Measurements from ENCODE around the gene ANO5.
A peak's percentile ranks its signal among the peaks of the same experiment; 100 is the strongest.

ANO5 gene, protein sequence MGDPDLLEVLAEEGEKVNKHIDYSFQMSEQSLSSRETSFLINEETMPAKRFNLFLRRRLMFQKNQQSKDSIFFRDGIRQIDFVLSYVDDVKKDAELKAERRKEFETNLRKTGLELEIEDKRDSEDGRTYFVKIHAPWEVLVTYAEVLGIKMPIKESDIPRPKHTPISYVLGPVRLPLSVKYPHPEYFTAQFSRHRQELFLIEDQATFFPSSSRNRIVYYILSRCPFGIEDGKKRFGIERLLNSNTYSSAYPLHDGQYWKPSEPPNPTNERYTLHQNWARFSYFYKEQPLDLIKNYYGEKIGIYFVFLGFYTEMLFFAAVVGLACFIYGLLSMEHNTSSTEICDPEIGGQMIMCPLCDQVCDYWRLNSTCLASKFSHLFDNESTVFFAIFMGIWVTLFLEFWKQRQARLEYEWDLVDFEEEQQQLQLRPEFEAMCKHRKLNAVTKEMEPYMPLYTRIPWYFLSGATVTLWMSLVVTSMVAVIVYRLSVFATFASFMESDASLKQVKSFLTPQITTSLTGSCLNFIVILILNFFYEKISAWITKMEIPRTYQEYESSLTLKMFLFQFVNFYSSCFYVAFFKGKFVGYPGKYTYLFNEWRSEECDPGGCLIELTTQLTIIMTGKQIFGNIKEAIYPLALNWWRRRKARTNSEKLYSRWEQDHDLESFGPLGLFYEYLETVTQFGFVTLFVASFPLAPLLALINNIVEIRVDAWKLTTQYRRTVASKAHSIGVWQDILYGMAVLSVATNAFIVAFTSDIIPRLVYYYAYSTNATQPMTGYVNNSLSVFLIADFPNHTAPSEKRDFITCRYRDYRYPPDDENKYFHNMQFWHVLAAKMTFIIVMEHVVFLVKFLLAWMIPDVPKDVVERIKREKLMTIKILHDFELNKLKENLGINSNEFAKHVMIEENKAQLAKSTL

DNA sequence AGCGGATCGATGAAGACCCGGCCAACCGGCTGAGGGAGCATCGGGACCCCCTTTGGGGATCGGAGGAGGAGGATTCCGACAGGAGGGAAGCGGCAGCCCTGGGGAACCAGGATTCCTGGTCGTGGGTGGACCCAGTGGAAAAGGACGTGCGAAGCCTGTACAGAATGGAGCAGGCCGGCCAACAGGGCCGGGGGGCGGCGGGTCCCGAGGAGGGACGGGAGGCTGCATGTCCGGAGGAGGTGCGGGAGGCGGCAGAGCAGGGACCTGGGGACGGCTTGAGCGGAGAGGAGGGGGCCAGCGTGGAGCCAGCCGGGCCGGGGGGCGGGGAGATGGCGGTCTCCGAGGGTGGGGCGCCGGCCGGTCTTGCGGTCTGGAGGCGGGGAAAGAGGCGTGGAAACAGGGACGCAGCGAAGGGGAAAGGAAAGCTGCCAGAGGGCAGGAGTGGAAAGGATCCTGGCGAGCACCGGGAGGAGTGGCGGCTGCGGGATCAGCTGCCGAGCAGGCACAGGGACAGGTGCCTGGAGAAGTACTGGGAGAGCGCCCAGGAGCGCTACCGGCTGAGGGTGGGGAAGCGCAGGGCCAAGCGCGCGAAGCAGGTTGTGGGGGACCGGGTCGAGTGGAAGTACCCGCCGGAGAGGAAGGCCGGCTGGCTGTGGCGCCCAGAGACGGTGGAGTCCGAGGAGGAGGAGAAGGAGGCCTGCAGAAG lies at the start of gene ANO5:
Gene ANO5, plus strand, starts transcription at position 444 of the 706 bp plus-strand sequence. CDS start 408 bp downstream, outside the sequence.
- peak; percentile 75 for DNase-seq

DNA sequence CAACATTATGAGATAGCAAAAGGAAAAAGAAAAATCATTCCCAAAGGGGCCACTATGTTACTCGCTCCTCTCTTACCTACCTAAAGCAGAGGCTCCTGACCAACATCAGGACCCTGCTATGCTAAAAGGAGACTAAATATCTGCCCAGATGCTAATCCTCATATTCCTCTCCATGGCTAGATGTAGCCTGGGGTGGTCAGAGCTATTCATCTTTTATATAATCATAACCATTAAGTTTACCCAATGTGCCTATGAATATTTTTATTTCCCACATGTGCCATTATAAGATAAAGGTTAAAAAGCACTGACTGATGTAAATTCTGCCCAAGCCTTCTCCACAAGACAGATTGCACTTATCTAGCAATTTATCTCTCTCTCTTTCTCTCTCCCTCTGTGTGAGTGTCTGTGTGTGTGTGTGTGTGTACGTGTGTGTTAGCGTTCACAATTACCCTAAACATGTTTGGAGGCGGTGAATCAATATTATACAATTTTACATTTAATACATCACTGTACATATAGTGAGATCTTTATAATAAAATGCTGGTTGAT lies 41.2 kb upstream of the ANO5 start:
- DNase-seq = no peak

DNA sequence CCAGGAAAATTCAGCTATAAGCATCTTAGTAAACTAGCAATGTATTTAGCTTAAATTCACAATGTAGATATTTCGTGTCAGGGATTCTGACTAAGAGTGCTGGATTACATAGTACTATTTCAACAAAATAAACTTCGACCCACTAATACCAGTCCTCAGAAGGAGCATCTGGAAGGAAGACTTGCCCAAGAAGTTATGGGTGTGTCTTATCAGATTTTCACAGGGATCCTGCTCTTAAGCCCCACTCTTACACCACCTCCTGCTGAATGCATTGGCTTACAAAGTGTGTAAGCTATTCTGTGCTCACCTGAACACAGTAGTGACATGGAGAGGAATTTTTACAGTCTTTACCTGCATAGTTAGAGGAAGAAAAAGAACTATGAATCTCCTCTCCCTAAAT lies 35.4 kb upstream of the ANO5 start:
- no peak for DNase-seq

DNA sequence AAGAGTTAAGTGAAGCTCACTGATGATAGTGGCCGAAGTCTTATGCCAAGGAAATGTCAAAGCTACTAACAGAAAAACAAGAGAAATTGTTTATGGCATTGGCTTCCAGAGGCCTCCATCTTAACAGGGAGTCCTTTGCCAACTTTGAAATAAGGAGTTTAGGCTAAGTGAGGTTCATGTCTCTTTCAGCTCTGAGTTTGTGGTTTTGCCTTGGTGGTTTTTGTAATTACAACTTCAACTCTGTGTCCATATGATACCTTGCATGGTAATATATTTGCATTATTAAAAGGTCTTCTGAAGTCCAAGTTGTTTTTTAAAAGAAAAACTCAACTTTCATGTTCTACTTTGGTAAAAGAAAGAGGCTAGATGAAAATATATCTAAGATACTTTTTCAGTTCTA lies 31.4 kb upstream of the ANO5 start:
- no peak for DNase-seq

DNA sequence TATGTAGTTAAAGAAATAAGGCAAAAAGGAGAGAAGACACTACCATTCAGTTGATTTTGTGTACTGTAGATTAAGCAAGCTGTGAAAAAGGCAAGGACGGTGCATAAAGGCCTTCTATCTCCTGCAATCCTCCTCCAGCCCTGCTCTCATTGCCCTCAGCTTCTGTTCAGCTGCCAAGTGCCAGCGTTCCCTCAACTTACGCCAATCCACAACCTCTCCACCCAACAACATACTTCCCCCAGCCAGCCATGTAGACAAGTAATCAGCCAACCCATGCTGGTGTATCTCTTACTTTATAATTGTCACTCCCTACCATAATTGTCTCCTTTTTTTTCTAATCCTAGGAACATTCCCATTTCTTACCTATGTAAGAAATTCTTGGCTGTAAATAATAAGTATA lies 30.1 kb upstream of the ANO5 start:
- no peak for DNase-seq

DNA sequence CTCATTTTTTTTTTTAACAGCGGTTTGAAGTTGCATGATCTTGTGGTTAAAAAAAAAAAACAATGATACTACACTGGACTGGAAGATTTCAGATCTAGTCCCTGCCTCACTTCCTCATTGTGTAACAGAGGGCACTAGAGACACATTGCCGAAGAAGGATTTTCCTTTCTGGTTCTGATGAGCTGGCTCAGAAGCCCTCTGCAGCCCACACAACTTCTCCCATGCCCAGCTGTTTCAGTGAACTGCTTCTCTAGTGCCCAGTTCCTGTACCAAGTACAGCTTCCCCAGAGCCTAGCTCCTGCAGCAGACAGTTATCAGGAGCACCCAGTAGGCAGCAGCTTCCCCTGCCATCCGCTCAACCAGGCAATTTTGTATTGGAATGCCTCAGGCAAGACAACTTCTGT lies 29.5 kb upstream of the ANO5 start:
- no peak for DNase-seq

DNA sequence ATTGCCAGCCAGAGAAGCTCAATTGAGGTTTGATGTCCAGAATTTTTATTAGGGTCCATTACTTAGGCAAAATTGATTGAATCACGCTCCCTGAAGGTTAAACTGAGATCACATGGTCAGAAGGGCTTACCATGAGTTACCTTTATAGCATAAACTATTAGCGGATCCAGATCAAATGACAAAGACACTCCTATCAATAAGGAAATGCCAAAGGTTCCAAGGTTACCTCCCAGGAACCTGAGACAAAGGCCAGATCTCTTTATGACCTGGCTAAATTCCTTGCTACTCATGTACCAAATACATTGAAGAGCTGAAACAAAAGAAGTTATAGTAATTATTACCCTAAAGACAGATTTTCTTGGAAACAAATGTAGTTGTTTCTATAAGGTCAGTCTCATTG lies 27.8 kb upstream of the ANO5 start:
- no peak for DNase-seq

DNA sequence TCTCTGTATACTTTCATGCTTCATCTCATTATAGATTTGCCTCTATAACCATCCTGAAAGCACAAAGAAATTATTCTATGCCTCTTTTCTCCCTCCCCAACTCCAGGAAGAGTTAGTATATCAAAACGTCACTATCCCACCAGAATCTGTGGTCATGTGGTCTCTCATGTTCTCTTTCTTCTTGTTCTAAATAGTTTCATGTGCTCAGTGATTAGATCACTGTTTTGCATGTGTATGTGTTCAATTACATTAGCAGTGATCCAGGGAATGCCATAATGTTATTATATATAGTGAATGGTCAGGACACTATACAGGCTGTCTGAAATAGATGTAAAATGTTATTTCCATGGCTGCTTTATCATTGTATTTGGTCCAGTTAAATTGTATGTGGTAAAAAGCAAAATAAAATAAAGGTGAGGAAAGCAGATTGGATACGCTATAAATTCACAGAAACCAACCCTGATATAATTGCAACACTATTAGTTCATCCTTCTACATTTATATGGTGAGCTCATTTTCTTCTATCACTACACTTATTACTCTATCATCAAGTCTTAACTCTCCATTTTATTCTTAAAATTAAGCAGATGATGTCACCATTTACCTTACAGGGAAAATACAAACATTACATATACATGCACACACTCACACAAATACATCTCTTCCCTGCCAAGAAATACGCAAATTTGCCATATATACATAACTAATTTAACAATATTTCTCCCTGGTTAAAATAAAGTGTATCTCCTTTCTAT lies 26.9 kb upstream of the ANO5 start:
- DNase-seq = no peak

DNA sequence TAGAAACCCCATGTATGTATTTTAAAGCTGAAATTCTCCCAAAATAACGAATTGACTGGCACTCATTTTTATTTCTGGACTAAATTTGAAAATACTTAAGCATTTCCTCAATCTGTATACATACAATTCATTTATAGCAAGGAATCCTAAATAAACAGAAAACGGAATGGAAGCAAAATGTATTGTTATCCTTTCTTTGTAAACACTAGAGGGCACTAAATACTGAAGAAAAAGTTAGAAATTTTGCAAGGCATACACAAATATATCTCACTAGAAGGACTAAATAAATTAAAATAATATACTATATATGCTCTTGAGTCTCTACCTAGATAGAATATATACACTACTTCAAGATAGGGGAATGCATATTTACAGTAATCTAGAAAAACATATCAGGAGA lies 23.1 kb upstream of the ANO5 start:
- DNase-seq = no peak

DNA sequence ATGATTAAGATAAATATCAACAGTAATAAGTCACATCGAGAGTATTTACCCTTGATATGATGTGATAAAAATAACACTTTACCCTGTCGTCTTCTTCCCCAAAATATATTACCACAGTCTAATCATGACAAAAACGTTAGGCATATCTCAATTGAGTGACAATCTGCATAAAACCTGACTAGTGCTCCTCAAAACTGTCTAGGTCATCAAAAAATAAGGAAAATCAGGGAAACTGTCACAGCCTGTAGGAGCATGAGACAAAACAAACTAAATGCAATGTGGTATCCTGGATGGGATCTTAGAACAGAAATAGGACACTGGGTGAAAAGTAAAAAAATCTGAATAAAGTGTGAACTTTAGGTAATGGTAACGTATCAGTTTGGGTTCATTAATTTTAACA lies 19.4 kb upstream of the ANO5 start:
- no peak for DNase-seq

DNA sequence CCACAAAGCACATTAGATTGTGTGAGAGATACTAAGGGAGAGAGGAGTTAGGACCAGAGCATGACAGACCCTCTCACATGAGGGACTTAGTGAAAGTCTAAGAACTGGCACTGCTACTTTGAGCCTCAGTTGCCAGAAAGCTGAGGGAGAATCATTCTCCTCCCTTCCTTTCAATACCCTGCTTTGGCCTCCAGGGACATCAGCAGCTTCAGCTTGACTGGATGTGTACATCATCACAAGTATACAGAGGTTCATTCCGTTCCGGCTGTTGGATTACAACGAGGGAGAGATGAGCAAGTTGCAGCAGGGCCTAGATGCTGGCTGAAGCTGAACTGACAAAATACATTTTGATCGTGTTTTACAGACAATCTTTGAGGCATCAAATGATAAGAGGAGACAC lies 15.7 kb upstream of the ANO5 start:
- DNase-seq = no peak

DNA sequence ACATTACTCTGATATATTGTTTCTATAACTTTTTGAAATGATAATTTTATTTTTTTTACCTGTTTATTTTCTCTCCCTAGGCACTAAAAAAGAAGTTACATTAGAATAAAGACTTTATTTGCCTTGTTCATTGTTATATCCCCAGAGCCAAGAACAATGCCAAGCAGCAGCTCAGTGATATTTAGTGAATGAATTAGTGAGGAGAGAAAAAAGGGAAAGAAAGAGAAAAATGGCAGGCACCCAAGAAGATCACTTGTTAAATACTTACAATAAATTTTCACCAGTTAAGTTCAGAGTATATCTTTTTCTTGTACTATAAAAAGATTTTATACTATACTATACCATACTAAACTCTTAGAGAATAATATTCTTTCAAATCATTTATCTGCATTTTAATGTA lies 13.3 kb upstream of the ANO5 start:
- DNase-seq = no peak

DNA sequence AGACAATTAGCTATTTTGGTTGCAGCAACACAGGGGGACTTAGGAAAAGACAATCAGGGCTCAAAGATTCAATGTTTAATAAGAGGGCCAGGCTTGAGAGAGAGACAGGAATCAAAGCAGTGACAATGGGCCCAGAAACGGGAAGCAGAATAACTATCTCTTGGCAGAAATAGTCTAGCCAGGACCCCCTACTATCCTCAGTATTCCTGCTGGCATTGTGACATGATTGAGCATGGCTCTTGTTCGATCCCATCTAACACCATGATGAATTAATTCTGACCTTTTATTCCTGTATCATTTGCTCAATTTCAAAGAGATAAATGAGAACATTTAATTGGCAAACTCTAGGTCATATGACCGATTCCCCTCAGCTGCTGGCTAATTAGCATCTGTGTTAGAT lies 12.8 kb upstream of the ANO5 start:
- no peak for DNase-seq

DNA sequence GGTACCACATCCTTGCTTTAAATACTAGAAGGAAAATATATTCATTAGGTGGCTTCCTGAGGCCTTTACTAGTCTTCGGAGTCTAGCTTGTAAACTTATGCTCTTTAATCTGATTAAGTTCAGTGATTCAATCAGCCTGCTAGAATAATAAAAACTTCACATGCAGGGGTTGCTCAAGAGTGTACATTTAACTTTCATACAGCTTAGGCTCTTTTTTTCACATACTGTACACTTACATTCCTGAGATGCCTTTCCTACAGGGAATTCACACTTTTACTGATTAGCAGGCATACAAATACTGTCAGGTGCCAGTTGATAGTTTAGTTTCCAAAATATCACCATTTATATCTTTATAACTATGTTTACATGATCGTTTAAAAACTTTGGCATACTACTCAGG lies 3.2 kb upstream of the ANO5 start:
- DNase-seq = no peak

DNA sequence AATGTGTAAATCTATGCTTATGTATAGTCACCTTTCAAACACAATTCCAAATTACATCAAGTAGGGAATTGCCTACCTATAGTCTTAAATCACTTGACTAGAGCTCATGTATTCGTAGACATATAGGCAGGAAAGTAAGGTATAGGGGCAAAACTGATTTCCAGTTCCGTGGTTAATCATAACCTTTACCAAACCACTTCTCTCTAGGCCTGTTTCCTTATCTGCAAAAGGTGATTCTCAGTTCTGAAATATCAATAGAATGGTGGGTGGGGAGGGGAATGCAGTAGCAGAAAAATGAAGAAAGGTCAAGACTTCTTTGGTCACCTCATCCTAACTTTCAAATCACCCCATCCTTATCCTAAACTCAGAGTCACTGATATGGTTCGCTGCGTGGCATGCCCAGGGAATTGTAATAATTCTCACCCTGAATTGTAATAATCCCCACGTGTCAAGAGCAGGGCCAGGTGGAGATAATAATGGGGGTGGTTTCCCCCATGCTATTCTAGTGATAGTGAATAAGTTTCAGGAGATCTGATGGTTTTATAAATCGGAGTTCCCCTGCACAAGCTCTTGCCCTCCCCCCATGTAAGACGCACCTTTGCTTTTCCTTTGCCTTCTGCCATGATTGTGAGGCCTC lies 1.9 kb upstream of the ANO5 start:
- no peak for DNase-seq

DNA sequence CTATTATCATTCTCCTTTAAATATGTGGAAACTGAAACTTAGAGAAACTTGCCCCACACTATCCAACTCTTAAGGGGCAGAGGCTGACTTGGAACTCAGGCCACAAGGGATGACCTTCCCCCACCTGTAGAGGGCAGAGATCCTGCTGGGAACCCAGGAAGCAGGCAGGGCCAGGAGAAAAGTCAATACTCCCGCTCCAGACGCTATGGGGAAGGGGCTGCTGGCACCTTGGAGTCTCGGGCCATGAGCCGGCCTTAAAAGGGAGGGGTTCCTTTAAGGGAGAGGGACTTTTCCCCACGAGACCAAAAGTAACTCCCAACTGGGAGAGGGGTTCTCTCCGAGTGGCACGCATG lies 620 bp upstream of the ANO5 start:
- DNase-seq = no peak

DNA sequence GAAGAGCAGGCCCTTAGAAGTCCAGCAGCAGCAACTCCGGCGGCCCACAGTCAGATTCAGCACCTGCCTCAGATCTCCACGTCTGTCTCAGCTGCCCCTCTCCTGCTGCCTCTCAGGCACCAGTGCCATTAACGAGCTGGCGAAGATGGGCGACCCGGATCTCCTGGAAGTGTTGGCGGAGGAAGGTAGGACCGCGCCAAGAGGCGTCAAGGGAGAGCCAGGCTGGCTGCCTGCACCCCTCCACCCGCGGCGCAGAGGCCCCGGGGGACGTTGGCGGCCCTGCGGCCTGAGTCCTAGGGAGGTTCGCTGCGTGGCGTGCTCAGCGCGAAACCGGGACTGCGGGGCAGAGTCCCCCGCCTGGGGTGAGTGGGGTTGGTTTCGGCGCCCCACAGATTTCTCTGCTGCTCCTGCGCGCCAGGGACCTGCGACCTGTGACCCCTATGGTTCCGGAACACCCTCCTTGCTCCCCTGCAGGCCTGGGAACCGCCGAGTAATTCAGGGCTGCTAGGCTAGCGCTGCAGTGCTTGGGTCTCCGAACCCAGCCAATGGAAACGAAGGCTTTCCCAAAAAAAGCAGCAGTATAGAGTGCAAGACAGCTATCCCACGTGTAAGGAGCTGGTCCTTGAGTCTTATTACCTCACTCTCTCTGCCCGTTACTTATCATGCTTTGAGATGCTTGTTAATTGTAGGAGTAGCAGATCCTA lies 615 bp downstream of the ANO5 start:
- peak; percentile 88 for DNase-seq

DNA sequence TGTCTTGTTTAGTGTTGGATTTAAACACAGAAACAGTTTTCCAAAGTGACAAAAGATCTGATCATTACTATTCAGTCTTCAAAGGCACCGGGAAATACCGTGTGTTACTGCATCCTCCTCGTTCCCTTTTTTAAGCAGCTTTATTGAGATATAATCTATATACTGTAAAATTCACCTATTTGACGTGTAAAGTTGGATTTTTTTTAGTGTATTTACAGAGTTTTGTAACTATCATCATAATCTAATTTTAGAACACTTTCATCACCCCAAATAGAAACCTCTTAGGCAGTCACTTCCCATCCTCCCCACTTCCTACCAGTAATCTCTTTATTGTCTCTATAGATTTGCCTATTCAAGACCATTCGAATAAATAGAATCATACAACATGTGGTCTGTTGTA lies 1.4 kb downstream of the ANO5 start:
- DNase-seq = no peak

DNA sequence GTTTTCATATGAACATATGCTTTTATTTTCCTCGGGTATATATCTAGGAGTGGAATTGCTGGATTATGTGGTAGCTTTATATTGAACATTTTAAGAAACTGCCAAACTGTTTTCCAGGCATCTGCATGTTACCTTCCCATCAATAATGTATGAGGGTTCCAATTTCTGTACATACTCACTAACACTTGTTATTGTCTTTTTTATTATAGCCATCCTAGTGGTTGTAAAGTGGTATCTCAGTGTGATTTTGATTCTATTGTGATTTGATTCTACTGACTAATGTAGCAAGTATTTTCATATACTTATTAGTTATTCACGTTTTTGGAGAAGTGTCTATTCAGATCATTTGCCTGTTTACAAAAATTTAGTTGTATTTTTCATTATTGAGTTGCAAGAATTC lies 2.0 kb downstream of the ANO5 start:
- no peak for DNase-seq

DNA sequence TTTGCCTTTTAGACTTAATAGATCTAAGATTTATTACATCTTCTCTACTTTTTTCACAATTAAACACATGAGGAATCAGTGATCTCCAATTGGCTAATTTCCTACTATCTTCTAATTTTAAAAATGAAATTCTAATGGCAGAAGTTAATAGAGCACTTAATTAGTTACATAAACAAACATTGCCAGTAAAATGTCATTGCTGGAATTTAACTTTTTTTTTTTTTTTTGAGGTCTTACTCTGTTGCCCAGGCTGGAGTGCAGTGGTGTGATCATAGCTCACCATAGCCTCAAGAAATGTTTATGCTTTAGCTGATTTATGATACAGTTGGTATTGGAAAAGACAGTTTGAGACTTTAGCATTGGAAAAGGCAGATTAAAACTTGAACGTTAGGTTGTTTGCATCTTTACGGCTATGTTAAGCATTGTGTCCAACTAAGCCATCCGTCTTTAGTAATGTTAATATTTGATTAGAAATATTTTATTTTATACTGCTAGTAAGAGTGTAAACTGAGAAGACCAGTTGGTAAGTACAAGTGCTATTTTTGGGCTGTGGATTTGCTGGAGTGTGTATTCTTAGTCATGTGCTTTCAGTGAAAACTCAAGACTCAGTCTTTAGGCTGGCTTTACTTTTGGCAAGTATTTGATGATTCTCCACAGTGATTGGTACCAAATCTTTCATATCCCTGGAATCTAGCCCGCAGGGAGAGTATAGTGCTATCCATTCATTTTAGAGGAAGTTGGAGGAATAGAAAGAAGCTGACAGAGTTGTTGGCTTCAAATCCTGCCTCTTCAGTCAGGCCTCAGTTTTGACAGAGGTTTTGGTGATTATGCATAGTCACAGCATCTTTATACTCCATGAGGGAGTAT lies 4.5 kb downstream of the ANO5 start:
- no peak for DNase-seq

Measured in retina (tissue), 1 donor.